Hepatocyte (in vitro differentiated cells): Measurements from ENCODE around the gene HOXD8. TPM values are rescaled to one million over a fixed set of nuclear protein-coding genes. Genes with fewer than 3 reads are reported as not detected.

Source experiments
- DNase-seq: peaks from one replicate; pipeline ENCODE4 v3.0.0-alpha.2; 2016; ENCODE audit warnings: low spot score
- H2AFZ ChIP-seq: fragments of 200-600 bp; sonication (generic); 2 replicates; pipeline ENCODE4 v1.6.0; 2016; ENCODE audit warnings: antibody characterized with exemption, mild to moderate bottlenecking
- H3K27ac ChIP-seq: fragments of 200-600 bp; sonication (generic); 2 replicates; pipeline ENCODE4 v1.5.1; 2016; ENCODE audit warnings: mild to moderate bottlenecking
- H3K27me3 ChIP-seq: fragments of 200-600 bp; sonication (generic); 2 replicates; pipeline ENCODE4 v1.6.1; 2016
- H3K36me3 ChIP-seq: fragments of 200-600 bp; sonication (generic); replicated peaks from 2 replicates; pipeline ENCODE4 v1.5.1; 2016; ENCODE audit warnings: low read depth; ENCODE audit not compliant: insufficient read depth
- H3K4me1 ChIP-seq: fragments of 200-600 bp; sonication (generic); 2 replicates; pipeline ENCODE4 v1.5.1; 2016; ENCODE audit warnings: mild to moderate bottlenecking, moderate library complexity; ENCODE audit not compliant: insufficient read depth
- H3K4me2 ChIP-seq: fragments of 200-600 bp; sonication (generic); 2 replicates; pipeline ENCODE4 v1.6.0; 2016
- H3K4me3 ChIP-seq: fragments of 200-600 bp; sonication (generic); 2 replicates; pipeline ENCODE4 v1.5.1; 2016; ENCODE audit warnings: mild to moderate bottlenecking
- H3K79me2 ChIP-seq: fragments of 200-600 bp; sonication (generic); 2 replicates; pipeline ENCODE4 v1.6.0; 2017; ENCODE audit warnings: mild to moderate bottlenecking
- H3K9me2 ChIP-seq: fragments of 200-600 bp; sonication (generic); replicated peaks from 2 replicates; pipeline ENCODE4 v1.6.0; 2017; ENCODE audit warnings: mild to moderate bottlenecking; ENCODE audit not compliant: insufficient read depth
- H3K9me3 ChIP-seq: fragments of 200-600 bp; sonication (generic); 2 replicates; pipeline ENCODE4 v1.5.1; 2016; ENCODE audit warnings: low read depth, mild to moderate bottlenecking
- H4K20me1 ChIP-seq: fragments of 200-600 bp; sonication (generic); 2 replicates; pipeline ENCODE4 v1.6.0; 2016; ENCODE audit warnings: mild to moderate bottlenecking; ENCODE audit not compliant: insufficient read depth, poor library complexity, severe bottlenecking
- CTCF ChIP-seq: fragments of 200-600 bp; sonication (generic); IDR thresholded peaks from 2 replicates; pipeline ENCODE4 v1.5.1; 2016; ENCODE audit warnings: antibody characterized with exemption, mild to moderate bottlenecking; ENCODE audit not compliant: poor library complexity
- EZH2 ChIP-seq: fragments of 200-600 bp; sonication (generic); IDR thresholded peaks from 2 replicates; pipeline ENCODE4 v1.6.1; 2016; ENCODE audit warnings: antibody characterized with exemption, mild to moderate bottlenecking, borderline replicate concordance
- EZH2phosphoT487 ChIP-seq: fragments of 200-600 bp; sonication (generic); IDR thresholded peaks from one replicate; pipeline ENCODE4 v1.6.1; 2018; ENCODE audit warnings: antibody characterized with exemption, mild to moderate bottlenecking, low read depth, moderate library complexity; ENCODE audit not compliant: unreplicated experiment, severe bottlenecking
- whole genome bisulfite sequencing: methylation state at CpG from one replicate; pipeline ENCODE4 v1.1.6; 2016; ENCODE audit warnings: low lambda C conversion rate; ENCODE audit errors: missing lambda C conversion rate; 5-methylcytosine and 5-hydroxymethylcytosine counted together
- polyA plus RNA-seq: library from polyadenylated mRNA; unstranded; fragments of >200 nt; fragmentation: Nextera tagmentation; extraction: Ambion mirVana; gene quantifications from 2 replicates; pipeline ENCODE4 v1.2.1, GENCODE V29; 2016
- total RNA-seq: library from RNA; depleted of rRNA; stranded (reverse); fragments of >200 nt; gene quantifications from 2 replicates; pipeline ENCODE4 v1.2.3, GENCODE V29; 2014

HOXD8 gene
- total and polyA plus RNA-seq, 2 experiments from 2014 or later = 1.3 TPM; not detected in 1

GRCh38 chr2:176130957-176131847 lies 1.7 kb downstream of the HOXD8 start:
- Histone ChIP-seq H3K4me1 (peaks cover 17% of the 10 kb centered on the region), H3K9me3 (no peaks in the 10 kb centered on the region), H2AFZ (no peak overlapping the region), H3K9me2 (no peaks in the 10 kb centered on the region), H3K36me3 (no peaks in the 10 kb centered on the region), H3K27ac (no peak overlapping the region), H3K27me3 (peaks cover 91% of the 10 kb centered on the region), H3K79me2 (no peaks in the 10 kb centered on the region), H4K20me1 (no peaks in the 10 kb centered on the region), H3K4me2 (peak overlapping the region; percentile 91), H3K4me3 (no peak overlapping the region)
- TF ChIP-seq EZH2phosphoT487 = no peak
- TF ChIP-seq EZH2 = peak; percentile 39
- WGBS = 26% methylated on average over 15 of the region's 15 CpGs
- DNase-seq = no peak

GRCh38 chr2:176131848-176132158 lies 2.3 kb downstream of the HOXD8 start:
- Histone ChIP-seq H3K79me2 (no peaks in the 10 kb centered on the region), H4K20me1 (no peaks in the 10 kb centered on the region), H3K36me3 (no peaks in the 10 kb centered on the region), H3K27me3 (peaks cover 90% of the 10 kb centered on the region), H3K27ac (no peak overlapping the region), H3K4me1 (peaks cover 17% of the 10 kb centered on the region), H3K4me2 (peak overlapping the region; percentile 58), H3K9me2 (no peaks in the 10 kb centered on the region), H2AFZ (no peak overlapping the region), H3K9me3 (no peaks in the 10 kb centered on the region), H3K4me3 (no peak overlapping the region)
- TF ChIP-seq CTCF (no peak), EZH2 (no peak)
- 49% methylated on average over 4 of the region's 4 CpGs for WGBS
- no peak for DNase-seq

- no peak overlapping the region for H3K27ac ChIP-seq
These were observed 3.0 kb downstream of the HOXD8 start for GRCh38 chr2:176132205-176133171.

More at GRCh38 chr2:176132205-176133171, 3.0 kb downstream of the HOXD8 start:
- Histone ChIP-seq H4K20me1 (no peaks in the 10 kb centered on the region), H2AFZ (no peak overlapping the region), H3K9me3 (no peaks in the 10 kb centered on the region), H3K4me2 (peak overlapping the region; percentile 58), H3K4me1 (peaks cover 17% of the 10 kb centered on the region), H3K36me3 (no peaks in the 10 kb centered on the region), H3K9me2 (no peaks in the 10 kb centered on the region), H3K79me2 (no peaks in the 10 kb centered on the region), H3K4me3 (no peak overlapping the region), H3K27me3 (peaks cover 92% of the 10 kb centered on the region)
- TF ChIP-seq EZH2 = peak; percentile 94
- peak; percentile 62 for TF ChIP-seq EZH2phosphoT487
- no peak for TF ChIP-seq CTCF
- 16% methylated on average over 33 of the region's 33 CpGs for WGBS
- DNase-seq = no peak
